ENCODE results near the gene SASH3.

The SASH3 gene

DNA sequence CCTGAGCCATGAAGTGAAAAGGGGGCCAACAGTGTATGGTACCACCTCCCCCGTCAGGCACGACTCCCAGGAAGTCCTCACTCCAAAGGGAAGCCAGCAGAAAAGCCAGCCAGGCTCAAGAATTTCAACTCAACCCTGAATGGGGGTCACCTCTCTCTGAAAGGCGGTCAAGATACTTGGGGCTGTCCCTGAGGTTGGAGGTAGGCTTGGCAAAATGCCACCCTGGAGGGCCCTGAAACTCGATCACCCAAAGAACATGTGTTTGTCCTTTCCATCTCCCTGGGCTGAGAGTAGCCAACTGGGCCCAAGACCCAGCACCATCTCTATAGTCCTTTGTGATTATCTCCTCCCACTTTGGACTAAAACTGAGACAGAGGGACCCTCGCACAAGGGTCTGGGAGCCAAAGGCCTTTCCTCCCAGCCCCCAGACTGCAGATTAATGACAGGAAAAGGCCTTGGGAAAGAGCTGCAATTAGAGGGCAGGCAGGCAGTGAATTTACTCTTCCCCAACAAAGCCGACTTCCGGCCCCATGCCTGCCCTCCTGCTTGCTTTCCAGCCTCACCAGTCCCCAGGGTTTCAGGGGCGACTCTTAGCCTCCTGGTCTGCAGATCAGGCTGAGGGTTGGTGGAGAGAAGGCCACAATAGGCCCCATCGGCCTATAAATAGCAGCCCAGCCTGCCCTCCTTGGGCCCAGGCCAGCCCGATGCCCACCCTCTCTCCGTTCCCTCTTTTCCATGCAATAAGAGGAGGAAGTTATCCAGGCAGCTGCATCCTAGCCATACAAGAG is 5.6 kb downstream of the SASH3 start:
- DNase-seq: no peak

DNA sequence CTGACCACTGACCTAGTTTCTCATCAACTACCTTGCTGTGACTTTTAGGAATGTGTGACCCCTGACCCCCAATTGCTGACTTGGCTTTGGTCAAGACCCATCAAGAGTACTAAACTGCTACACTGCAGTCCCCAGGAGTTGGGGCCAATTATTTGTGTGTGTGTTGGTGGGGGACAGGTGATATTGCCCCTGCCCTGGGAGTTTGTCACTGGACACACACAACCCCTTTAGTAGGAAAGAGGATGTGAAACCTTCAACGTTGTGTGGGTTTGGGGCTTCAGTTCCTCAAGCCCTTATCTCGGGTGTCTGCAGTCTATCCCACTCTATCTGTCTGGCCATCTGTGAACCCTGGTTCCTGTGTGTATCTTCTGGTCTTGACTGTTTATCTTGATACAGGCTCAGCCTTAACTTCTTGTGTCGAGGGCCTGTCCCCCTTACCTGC is 6.5 kb downstream of the SASH3 start:
- DNase-seq: peak; percentile 84

DNA sequence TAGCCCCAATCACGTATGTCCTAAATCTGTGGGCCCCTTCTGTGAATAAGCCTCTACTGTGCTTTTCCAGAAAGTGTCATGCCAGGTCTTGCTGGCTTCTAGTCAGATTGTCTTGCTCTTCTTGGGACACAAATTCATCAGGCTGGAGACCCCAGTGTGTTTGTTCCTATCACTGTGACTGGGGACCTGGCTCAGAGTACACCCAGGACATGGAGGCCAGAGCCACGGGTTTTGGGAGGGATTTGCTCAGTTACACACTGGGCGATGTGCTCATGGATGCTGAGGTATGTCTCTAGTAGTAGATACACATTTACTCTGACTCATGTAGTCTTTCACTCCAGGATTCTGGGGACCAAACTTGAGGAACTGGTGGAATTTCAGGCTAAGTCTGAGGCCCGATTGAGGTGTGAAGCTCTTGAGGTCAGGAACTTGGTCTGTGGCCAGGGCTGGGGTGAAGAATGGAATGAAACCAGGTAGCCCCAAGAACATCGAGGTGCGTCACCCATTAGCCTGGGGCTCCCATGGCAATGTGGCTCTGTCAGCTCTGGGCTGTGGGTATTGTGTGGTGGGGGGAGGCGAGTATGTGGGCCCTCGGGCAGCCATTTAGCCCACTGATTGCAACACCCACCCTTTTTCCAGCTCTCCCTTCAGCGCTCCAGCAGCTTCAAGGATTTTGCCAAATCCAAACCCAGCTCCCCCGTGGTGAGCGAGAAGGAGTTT is 7.7 kb downstream of the SASH3 start:
- no peak for DNase-seq

DNA sequence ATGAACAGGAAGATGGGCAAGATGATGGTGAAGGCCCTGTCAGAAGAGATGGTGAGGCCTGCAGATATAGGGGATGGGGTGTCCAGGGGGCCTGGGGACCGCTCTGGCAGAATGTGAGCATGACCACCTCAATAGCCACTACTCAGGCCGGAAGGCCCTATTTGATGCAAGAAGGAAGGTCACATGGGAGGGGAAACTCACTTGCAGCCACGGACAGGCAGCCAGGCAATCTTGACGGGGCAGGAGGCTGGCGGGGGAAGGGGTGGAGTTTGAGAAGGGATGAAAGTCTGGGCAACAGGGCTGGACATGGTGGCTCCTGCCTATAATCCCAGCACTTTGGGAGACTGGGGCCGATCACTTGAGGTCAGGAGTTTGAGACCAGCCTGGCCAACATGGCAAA is 8.8 kb downstream of the SASH3 start:
- DNase-seq: no peak

DNA sequence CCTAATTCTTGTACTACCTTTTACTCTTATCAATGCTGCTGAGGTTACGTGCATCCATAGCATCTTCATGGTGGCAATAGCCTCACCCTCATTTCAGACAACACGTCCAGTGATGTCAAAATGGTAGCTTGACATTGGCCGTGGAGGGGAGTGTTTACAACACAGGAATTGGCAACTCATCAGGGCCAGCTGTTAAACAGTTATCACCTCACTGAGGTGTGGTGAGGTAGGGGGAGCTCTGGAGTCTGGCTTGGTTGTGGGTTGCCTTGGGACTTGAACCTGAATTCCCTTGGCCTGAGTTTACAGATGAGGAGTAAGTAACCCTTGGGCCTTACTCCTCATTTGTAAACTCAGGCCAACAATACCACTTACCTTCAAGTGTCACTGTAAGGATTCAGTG is 10.4 kb downstream of the SASH3 start:
- no peak for DNase-seq

DNA sequence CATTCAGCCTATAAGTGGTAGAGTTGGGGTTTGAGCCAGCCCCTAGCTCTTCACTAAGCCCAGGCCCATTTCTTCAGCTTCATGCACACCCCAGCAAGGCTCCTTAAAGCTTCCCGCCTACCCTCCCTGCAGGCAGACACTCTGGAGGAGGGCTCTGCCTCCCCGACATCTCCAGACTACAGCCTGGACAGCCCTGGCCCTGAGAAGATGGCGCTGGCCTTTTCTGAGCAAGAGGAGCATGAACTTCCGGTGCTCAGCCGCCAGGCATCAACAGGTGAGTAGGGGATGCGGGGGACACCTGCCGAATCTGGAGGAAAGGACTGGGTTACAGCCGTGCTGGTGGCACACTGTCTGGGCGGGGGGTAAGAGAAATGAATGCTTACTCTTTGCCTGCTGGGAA is 11.1 kb downstream of the SASH3 start:
- DNase-seq: peak; percentile 9

DNA sequence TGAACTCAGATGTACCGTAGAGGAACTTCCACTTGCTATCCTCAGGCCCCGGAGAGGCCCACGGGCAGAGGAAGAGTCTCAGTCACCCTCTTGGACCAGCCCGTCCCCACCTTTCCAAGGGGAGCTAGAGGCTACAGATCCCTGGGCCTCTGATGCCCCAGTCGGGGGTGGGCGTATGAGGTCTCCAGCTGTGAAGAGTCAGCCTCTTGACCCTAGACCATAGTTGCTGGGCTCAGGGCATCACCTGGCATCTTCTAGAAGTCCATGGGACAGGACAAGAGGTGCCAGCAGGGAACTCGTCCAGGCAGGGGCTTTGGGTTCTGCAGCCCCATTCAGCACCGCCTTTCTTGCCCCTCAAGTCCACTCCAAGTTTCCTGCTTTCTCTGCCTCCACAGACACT is 11.6 kb downstream of the SASH3 start:
- no peak for DNase-seq

DNA sequence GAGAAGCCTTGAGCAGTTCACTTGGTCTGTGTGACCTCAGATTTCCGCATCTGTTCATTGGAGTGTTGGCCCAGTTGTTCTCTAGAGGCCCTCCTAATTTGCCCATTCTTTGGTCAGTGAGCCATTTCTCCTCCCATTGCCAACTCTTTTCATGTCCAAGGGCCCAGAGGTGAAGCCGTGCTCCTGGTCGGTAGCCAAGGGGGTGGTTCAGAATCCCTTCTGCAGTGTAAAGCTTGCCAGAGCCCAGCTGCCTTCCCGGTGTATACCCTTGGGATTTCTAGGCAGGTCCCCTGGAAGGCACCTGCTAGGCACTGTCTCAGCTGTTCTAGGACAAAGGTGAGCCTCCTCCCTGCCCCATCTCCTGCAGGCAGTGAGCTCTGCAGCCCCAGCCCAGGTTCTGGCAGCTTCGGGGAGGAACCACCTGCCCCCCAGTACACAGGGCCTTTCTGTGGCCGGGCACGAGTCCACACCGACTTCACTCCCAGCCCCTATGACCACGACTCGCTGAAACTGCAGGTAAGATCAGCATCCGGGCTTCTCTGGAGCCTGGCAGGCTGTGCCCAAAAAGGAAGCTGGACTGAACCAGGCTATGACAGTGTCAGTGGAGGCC is 12.3 kb downstream of the SASH3 start:
- DNase-seq: no peak

DNA sequence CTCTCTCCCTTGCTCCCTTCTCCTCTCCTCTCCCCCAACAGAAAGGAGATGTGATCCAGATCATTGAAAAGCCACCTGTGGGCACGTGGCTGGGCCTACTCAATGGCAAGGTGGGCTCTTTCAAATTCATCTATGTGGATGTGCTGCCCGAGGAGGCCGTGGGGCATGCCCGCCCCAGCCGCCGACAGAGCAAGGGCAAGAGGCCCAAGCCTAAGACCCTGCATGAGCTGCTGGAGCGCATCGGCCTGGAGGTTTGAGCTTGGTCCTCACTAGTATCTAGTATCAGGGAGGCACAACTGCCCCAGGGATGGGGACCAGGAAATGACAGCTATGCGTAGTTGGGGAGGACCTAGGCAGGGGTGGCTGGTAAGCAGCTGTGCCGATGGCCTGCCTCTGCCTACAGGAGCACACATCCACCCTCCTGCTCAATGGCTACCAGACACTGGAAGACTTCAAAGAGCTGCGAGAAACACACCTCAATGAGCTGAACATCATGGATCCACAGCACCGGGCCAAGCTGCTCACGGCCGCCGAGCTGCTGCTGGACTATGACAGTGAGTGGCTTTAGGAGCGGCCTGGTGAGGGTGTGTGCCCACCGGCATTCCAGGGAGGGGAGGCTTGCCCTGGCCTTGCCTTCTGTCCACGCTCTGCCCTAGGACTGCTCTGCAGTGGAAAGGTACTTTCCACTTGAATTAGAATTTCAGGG is 13.0 kb downstream of the SASH3 start:
- DNase-seq: no peak

DNA sequence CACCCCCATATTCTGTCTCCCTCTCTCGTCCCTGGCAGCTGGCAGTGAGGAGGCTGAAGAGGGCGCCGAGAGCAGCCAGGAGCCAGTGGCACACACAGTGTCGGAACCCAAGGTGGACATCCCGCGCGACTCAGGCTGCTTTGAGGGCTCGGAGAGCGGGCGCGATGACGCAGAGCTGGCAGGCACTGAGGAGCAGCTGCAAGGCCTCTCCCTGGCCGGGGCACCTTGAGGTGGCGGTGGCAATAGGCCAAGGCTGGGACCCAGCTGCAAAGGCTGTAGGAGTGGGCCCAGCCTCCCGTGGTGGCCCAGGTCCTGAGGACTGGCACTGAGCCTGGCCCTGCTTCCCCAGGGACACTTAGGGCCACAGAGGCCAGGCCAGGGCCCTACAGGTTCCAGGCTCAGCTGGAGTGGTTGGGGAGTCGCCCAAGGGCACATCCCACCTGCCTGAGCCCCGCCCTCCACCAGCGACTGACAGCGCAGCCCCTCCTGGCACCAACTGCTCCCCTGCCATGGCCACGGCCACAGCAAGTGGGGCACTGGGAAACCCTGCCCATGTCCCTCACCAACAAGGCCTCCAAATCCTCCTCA is 13.9 kb downstream of the SASH3 start:
- no peak for DNase-seq

DNA sequence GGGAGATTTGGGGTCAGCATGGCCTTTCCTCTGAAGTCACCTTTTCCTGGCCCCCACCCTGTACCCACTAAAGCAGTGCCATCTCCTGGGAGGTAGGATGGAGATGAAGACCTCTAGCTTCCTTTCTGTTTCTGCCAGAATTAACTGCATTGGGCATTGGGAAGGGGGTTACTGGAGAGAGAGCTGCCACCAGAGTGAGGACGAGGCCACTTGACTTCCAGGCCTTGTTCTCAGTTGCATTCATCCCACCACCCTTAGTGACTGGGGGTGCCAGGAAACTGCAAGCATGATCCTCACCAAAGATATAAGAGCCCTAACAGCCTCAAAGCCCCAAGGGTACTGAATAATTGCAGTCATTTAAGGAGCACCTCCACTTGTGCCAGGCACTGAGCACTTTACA is 15.8 kb downstream of the SASH3 start:
- DNase-seq: no peak

DNA sequence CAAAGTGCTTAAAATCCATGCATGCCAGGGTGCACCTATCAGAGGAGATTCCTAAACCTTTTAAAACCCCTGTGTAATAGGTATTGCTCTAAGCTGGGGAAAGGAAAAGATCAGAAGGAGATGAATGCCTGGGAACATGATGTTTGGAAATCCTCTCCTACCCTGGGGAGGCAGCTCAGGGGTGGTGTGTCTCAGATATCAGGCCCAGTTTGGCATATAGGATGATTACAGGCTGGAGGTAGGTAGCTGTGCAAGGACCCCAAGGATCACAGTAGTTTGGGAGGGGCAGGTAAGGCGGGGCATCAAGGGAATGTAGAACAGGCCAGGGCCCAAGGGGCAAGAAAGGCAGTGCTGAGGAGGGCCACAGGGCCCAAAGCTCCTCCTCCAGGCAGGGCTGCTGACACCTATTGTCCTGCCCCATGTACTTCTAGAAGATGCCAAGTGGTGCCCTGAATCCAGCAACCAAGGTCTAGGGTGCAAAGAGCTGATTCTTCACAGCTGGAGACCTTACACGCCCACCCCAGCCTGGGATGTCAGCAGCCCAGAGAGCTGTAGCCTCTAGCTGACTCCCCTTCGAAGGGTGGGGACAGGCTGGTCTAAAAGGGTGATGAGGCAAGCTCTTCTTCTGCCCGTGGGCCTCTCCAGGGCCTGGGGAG is 17.6 kb downstream of the SASH3 start:
- DNase-seq: no peak

DNA sequence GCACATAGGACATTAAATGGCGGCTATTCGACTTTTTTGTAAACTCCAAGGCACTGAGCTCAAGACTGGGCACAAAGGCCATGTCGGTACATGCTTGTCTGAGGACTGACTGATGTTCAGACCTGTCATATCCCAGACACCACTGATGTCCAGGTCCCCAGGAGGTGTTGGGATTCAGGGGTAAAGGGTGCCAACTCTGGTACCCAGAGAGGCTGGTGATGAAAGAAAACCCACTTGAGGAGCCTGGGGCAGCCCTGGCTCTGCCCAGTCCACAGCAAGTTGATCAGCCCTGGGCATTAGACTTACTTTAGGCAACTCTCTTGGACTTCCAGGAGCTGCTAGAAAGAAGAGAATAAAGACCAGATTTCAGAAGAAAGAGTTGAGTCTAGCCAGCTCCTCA is 18.7 kb downstream of the SASH3 start:
- no peak for DNase-seq

DNA sequence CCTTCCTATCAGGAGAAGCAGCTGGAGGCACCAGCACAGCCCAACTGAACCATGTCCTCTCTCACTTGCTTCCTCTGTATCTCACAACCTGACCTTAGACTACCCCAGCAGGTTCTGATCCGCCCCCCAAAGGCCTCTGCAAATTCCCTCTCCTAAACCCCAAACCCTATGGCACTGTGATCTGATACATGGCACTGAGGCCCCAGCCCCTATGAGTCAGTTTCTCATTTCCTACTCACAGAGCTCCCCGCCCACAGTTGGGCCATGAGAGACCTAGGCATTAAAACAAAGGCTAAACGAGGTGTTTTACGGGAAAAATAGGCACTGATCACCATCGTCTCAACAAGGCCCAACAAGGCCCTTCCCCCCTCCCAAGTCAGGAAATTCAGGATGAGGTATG is 19.1 kb downstream of the SASH3 start:
- peak; percentile 17 for DNase-seq

DNA sequence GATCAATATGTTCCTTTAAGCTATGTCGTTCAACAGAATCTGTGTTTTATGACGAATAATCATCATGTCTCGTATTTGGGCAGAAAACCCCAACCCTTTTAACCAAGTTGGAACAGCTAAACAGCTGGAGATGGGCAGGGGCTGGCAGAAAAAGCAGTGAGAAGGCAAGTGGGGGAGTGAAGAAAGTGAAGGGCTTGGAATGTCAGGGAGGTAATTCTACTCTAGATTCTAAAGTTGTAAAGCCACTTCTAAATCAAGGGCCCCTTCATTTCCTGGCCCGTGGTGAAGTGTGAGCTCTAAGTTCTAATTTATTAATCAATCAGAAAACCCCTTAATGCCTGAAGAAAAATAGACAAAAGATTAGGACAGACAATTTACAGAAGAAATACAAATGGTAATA is 20.4 kb downstream of the SASH3 start:
- no peak for DNase-seq

DNA sequence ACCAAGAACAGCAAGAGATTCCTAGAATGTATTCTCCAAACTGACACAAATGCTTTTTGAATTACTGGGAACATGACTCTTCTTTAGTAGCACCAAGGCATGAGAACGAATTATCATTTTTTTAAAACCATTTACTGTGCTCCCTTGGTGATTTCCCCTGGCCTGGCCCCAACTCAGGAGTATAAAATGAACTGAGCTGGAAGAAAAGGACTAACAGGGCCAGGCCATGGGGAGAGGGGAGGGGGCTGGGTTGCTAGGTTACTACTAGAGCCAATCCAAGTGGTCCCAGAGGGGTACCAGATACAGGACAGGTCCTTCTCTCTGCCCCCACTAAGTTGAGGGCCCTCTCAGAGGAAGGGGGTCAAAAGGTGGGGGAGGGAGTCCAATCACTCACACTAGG is 23.1 kb downstream of the SASH3 start:
- DNase-seq: no peak

DNA sequence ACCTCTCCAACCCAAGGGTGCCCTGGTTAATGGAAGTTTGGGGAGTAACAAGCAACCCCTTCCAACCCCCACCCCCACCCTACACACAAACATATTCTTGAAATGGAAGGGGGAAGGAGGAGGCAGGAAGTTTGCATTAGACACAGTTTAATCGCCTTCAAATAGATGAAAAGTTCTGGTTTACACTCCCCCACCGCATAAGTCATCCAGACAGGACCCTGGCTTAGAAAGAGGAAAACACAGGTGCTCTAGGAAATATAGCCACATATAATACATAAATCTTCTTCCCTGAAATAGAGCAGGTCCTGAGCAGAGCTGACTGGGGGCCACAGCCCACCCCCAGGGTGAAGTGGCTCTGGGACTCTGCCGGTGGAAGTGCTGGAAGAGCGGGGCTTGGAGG is 25.1 kb downstream of the SASH3 start:
- DNase-seq: no peak

DNA sequence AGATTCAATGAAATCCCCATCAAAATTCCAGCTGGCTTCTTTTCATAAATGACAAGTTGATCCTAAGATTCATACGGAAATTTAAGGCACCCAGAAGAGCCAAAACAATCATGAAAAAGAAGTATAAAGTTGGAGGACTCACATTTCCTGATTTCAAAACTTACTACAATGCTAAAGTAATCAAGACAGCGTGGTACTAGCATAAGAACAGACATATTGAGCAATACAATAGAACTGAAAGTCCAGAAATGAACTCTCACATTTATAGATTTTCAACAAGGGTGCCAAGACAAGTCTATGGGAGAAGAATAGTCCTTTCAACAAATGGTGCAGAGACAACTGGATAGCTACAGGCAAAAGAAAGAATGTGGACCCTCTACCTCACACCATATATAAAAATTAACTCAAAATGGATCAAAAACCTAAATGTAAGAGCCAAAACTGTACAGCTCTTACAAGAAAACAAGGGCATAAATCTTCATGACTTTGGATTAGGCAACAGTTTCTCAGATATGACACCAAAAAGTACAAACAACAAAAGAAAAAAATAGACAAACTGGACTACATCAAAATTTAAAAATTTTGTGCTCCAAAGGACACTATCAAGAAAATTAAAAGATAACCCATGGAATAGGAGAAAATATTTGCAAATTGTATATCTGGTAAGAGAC is 28.5 kb downstream of the SASH3 start:
- peak; percentile 61 for DNase-seq

DNA sequence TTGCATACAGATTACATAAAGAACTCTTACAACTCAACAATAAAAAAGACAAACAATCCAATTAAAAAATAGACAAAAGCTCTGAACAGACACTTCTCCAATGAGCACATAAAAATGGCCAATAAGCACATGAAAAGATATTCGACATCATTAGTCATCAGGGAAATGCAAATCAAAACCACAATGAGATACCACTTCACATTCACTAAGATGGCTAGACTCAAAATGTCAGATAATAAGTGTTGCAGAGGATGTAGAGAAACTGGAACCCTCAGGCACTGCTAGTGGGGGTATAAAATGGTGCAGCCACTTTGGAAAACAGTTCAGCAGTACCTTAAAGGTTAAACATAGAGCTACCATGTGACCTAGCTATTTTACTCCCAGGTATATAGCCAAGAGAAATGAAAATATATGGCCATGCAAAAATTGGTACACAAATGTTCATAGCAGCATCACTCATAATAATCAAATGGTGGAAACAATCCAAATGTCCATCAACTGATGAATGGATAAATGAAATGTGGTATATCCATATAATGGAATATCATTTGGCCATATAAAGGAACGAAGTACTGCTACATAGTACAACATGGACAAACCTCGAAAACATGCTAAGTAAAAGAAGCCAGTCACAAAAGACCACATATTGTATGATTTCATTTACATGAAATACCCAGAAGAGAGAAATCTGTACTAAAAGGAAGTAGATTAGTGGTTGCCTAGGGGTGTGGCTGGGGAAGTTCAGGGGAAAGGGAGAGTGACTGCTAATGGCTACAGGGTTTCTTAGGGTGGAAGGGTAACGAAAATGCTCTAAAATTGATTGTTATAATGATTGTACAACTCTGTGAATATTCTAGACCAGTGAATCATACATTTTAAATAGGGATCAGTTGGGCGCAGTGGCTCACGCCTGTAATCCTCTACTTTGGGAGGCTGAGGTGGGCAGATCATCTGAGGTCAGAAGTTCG is 29.4 kb downstream of the SASH3 start:
- peak; percentile 66 for DNase-seq

DNA sequence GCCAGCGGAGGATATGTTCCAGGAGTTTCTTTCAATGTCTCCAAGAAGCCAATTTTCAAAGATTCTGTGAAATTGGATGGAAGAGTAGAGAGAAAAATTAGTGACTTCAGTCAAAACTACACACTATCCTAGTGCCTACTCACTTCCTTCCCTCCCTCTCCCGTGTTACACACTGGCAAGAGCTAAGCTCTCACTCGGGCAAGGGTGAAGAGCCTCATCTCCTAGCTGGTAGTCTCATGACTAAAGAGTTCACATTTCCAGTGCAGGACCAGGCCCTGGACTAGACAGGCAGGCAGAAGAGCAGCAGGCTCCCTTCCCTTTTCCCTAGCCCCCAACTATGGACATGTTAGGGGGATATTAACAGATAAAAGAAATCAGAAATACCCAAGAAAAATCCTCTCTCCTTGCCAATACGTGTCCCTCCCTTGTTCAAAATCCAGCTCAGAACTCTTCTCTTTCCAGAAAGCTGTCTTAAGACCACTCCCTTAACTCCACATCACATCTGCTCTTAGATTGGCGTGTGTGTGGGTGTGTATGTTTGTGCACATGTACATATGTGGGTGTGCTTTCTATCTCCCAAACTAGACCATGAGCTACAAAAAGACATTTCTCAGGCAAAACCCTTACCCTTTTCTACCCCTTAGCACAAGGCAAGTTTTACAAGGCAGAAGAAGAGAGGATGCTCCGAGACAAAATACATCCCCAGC is 34.1 kb downstream of the SASH3 start:
- DNase-seq: no peak
